ENCODE data around the gene LINS1.

LINS1 gene

GRCh38 chr15:100602823-100603393, 924 bp upstream of the LINS1 start:
- Histone ChIP-seq H3K27me3 (no peaks in the 10 kb centered on the region), H3K4me1 (ENCODE audit: control insufficient read depth in 1 of 2, insufficient read depth in 1 of 2, low read depth in 1 of 2, low read length in 1 of 2) (peaks cover 31 to 47% of the 10 kb centered on the region in 2 experiments)
- no peak for TF ChIP-seq CTCF (IDR thresholded peaks at IDR 0.05)

GRCh38 chr15:100601617-100602063, 344 bp downstream of the LINS1 start:
- peak overlapping the region; percentile 89 to 100 for H3K4me3 ChIP-seq (ENCODE audit: low read depth in 1 of 2, low read length in 1 of 2)

More at GRCh38 chr15:100602823-100603393, 924 bp upstream of the LINS1 start:
- Histone ChIP-seq H3K36me3 (peaks cover 26% of the 10 kb centered on the region), H3K27ac (peak overlapping the region; percentile 97), H3K9me3 (no peaks in the 10 kb centered on the region), H3K4me3 (ENCODE audit: low read depth in 1 of 2, low read length in 1 of 2) (peak overlapping the region; percentile 89 to 100)

GRCh38 chr15:100601163-100601562, 821 bp downstream of the LINS1 start:
- H3K4me3 ChIP-seq (ENCODE audit: low read depth in 1 of 2, low read length in 1 of 2), result peak overlapping the region; percentile 89 to 100
- no peaks in the 10 kb centered on the region for H3K9me3 ChIP-seq
- H3K4me1 ChIP-seq (ENCODE audit: control insufficient read depth in 1 of 2, insufficient read depth in 1 of 2, low read depth in 1 of 2, low read length in 1 of 2), result peaks cover 39 to 47% of the 10 kb centered on the region in 2 experiments
- peaks cover 15% of the 10 kb centered on the region for H3K36me3 ChIP-seq
- no peaks in the 10 kb centered on the region for H3K27me3 ChIP-seq
- TF ChIP-seq CTCF (IDR thresholded peaks at IDR 0.05), result no peak
- peak overlapping the region; percentile 97 for H3K27ac ChIP-seq

More at GRCh38 chr15:100601617-100602063, 344 bp downstream of the LINS1 start:
- H3K27ac ChIP-seq, result peak overlapping the region; percentile 97
- no peaks in the 10 kb centered on the region for H3K27me3 ChIP-seq
- H3K9me3 ChIP-seq, result no peaks in the 10 kb centered on the region
- no peak for TF ChIP-seq CTCF (IDR thresholded peaks at IDR 0.05)
- peaks cover 38 to 47% of the 10 kb centered on the region in 2 experiments for H3K4me1 ChIP-seq (ENCODE audit: control insufficient read depth in 1 of 2, insufficient read depth in 1 of 2, low read depth in 1 of 2, low read length in 1 of 2)
- H3K36me3 ChIP-seq, result peaks cover 20% of the 10 kb centered on the region

GRCh38 chr15:100598655-100599054, 3.3 kb downstream of the LINS1 start:
- H3K4me1 ChIP-seq (ENCODE audit: control insufficient read depth in 1 of 2, insufficient read depth in 1 of 2, low read depth in 1 of 2, low read length in 1 of 2), result peaks cover 26 to 30% of the 10 kb centered on the region in 2 experiments
- no peaks in the 10 kb centered on the region for H3K36me3 ChIP-seq
- no peak overlapping the region for H3K4me3 ChIP-seq (ENCODE audit: low read depth in 1 of 2, low read length in 1 of 2)
- no peaks in the 10 kb centered on the region for H3K27me3 ChIP-seq
- no peak overlapping the region for H3K27ac ChIP-seq
- no peaks in the 10 kb centered on the region for H3K9me3 ChIP-seq
- no peak for TF ChIP-seq CTCF (IDR thresholded peaks at IDR 0.05)

GRCh38 chr15:100597862-100598261, 4.1 kb downstream of the LINS1 start:
- no peak for TF ChIP-seq CTCF (IDR thresholded peaks at IDR 0.05)
- H3K9me3 ChIP-seq, result no peaks in the 10 kb centered on the region
- no peak overlapping the region for H3K4me3 ChIP-seq (ENCODE audit: low read depth in 1 of 2, low read length in 1 of 2)
- no peaks in the 10 kb centered on the region for H3K27me3 ChIP-seq
- no peak overlapping the region for H3K27ac ChIP-seq
- H3K36me3 ChIP-seq, result no peaks in the 10 kb centered on the region
- peaks cover 18 to 22% of the 10 kb centered on the region in 2 experiments for H3K4me1 ChIP-seq (ENCODE audit: control insufficient read depth in 1 of 2, insufficient read depth in 1 of 2, low read depth in 1 of 2, low read length in 1 of 2)

Measured in neutrophil (primary cell).